ENCODE data around the gene GPER1. TPM values are rescaled to one million over a fixed set of nuclear protein-coding genes. Genes with fewer than 3 reads are reported as not detected.

GPER1 gene
- total RNA-seq, 4 donors from 2014 or later: 7.1 to 20.2 (median 7.8) TPM

DNA sequence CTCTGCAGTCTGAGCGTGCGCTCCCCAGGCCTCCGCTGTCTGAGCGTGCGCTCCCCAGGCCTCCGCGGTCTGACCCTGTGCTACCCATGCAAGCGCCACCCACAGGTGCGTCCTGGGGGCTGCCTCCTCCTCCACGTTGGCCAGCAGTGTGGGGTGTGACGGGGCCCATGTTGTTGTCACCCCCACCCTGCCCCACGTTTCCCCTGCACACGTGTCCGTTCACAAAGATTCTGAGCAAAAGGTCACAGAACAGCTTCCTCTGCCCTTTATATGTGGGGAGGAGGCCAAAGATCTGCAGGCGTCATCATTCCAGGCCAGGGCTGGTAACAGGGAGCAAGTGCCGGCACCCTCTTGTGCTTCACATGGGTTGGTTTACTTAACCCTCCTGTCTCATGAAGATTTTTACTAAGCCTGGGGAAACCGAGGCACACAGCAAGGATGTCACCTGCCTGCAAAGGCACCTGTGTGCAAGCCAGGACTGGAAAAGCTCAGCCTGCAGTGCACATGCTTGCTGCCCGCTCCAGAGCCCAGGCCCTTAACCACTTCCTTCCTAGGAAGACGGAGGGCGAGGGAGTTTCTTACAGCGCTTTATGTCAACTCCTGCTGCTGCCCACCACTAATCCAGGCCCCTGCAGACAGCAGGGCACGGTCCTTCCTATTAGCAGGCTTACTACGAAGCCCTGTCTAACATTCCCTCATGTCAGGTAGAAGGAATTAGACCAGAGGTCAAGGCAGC is 38.7 kb upstream of the GPER1 start:
- 79 to 80% methylated on average over 1 to 5 of the region's 23 CpGs for WGBS, 2 donors (ENCODE audit: low coverage in 1 of 2)
- no peaks in the 10 kb centered on the region for H3K27me3 ChIP-seq
- H3K4me1 ChIP-seq: peaks cover 0 to 95% (median 48%) of the 10 kb centered on the region in 3 donors
- no peaks in the 10 kb centered on the region for H3K36me3 ChIP-seq
- no peak overlapping the region for H3K4me3 ChIP-seq
- TF ChIP-seq, protein P1, sequence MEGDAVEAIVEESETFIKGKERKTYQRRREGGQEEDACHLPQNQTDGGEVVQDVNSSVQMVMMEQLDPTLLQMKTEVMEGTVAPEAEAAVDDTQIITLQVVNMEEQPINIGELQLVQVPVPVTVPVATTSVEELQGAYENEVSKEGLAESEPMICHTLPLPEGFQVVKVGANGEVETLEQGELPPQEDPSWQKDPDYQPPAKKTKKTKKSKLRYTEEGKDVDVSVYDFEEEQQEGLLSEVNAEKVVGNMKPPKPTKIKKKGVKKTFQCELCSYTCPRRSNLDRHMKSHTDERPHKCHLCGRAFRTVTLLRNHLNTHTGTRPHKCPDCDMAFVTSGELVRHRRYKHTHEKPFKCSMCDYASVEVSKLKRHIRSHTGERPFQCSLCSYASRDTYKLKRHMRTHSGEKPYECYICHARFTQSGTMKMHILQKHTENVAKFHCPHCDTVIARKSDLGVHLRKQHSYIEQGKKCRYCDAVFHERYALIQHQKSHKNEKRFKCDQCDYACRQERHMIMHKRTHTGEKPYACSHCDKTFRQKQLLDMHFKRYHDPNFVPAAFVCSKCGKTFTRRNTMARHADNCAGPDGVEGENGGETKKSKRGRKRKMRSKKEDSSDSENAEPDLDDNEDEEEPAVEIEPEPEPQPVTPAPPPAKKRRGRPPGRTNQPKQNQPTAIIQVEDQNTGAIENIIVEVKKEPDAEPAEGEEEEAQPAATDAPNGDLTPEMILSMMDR (IDR thresholded peaks at IDR 0.05): no peak
- TF ChIP-seq EP300 (IDR thresholded peaks at IDR 0.05) (no peak), POLR2A (IDR thresholded peaks at IDR 0.05) (no peak)
- H3K9me3 ChIP-seq: no peaks in the 10 kb centered on the region
- ATAC-seq: no peak
- peak overlapping the region in 3 of 4 donors; percentile 46 to 60 (median 49) for H3K27ac ChIP-seq

DNA sequence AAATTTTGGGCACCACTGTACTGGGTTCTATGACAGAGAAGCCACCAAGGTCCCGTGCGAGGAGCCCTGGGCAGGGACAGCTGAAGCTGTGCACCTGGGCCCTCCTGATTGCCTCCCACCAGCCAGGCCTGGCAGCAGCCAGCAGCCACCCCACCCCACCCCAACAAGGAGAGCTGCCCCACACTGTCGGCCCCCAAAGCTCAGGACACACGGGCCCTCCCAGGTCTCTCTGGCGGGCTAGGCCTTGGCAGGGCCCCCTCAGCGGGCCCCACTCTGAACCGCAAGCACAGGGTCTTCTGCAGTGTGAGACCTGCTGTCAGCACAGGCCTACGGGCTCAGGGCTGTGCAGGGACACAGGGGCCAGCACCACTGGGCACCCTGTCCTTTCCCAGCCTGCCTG is 38.1 kb upstream of the GPER1 start:
- no peak overlapping the region for H3K4me3 ChIP-seq
- TF ChIP-seq, protein P1 (IDR thresholded peaks at IDR 0.05): no peak
- no peak for TF ChIP-seq EP300 (IDR thresholded peaks at IDR 0.05)
- TF ChIP-seq POLR2A (IDR thresholded peaks at IDR 0.05): no peak
- TF ChIP-seq POLR2AphosphoS5 (IDR thresholded peaks at IDR 0.05): no peak
- peak overlapping the region in 3 of 4 donors; percentile 46 to 60 (median 49) for H3K27ac ChIP-seq
- no peaks in the 10 kb centered on the region for H3K9me3 ChIP-seq
- WGBS, 2 donors (ENCODE audit: low coverage in 1 of 2): no CpG with 5 or more reads among the region's 8 CpGs
- peaks cover 0 to 100% (median 54%) of the 10 kb centered on the region in 3 donors for H3K4me1 ChIP-seq
- no peaks in the 10 kb centered on the region for H3K27me3 ChIP-seq
- ATAC-seq: no peak
- H3K36me3 ChIP-seq: no peaks in the 10 kb centered on the region

DNA sequence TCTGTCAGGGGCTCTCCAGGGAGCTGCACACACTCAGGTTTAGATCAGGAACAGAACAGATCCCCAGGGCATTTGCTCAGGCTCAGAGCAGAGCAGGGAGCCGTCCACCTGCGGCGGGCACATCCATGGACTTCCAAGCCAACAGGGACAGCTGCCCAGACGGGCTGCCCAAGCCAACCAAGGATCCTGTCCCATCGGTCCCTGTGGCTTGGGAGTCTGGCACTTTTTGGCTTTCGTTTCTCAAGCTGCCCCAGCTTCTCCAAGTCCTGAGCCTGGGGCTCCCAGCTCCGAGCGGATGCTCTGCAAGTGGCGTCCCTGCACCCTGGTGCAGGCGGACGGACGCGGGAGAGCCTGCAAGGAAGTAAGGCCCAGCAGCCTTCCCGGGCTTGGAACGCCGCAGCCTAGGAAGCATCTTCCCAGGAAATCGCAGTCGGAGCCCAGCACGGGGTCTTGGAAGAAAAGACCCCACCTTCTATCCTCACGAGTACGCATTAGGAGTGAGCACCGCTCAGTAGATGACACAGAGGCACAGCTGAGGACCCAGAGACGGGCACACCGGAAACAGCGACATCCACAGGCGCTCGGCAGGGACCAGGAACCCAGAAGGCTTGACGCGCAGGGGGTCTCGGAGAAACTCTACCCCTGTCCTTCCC is 37.5 kb upstream of the GPER1 start:
- Histone ChIP-seq H3K27me3 (no peaks in the 10 kb centered on the region), H3K4me1 (peaks cover 0 to 100% (median 54%) of the 10 kb centered on the region in 3 donors), H3K4me3 (no peak overlapping the region), H3K9me3 (no peaks in the 10 kb centered on the region), H3K27ac (peak overlapping the region in 3 of 4 donors; percentile 76 to 79 (median 79)), H3K36me3 (no peaks in the 10 kb centered on the region)
- ATAC-seq: no peak
- 93% methylated on average over 3 of the region's 30 CpGs; no CpG with 5 or more reads in 1 of the 2 donors for WGBS, 2 donors (ENCODE audit: low coverage in 1 of 2)
- TF ChIP-seq EP300 (IDR thresholded peaks at IDR 0.05): no peak
- no peak for TF ChIP-seq POLR2A (IDR thresholded peaks at IDR 0.05)
- TF ChIP-seq POLR2AphosphoS5 (IDR thresholded peaks at IDR 0.05): no peak
- TF ChIP-seq, protein P1 (IDR thresholded peaks at IDR 0.05): no peak

DNA sequence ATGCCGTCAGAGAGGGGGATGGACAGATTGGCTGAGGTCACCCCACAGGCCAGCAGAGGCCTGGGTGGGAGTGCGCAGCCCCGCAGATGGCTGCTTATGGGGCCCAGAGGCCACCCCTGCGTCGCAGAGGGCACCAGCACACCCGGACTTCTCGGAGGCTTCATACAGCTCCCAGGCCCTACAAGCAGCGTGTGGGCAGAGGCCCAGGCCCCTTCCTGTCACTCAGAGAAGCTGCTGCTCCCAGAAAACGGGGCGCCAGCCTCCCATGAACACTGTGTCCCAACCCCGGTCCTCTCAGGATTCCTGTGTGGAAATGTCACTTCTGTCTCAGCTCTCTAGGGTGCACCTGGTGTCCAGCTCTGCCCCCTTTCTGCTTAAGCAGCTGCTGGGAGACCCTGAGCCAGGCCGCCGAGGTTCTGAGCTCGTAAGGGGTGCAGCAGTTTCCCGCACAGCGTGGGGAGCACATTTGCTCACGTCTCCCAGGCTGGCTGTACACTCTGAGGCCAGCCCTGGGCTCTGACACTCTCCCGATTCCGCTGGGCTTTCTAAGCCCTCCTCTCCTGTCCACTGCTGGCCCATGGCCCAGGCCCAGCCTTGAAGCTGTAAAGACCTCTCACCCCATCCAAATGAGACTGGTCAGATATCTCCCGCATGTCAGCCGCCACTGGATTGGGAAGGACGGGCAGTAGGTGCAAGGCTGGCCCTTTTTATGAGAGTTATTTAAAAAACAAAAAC is 36.8 kb upstream of the GPER1 start:
- peak overlapping the region in 3 of 4 donors; percentile 76 to 79 (median 79) for H3K27ac ChIP-seq
- H3K4me3 ChIP-seq: no peak overlapping the region
- no CpG with 5 or more reads among the region's 22 CpGs for WGBS, 2 donors (ENCODE audit: low coverage in 1 of 2)
- ATAC-seq: no peak
- no peaks in the 10 kb centered on the region for H3K27me3 ChIP-seq
- H3K4me1 ChIP-seq: peaks cover 0 to 100% (median 56%) of the 10 kb centered on the region in 3 donors
- H3K36me3 ChIP-seq: no peaks in the 10 kb centered on the region
- TF ChIP-seq POLR2A (IDR thresholded peaks at IDR 0.05) (no peak), EP300 (IDR thresholded peaks at IDR 0.05) (no peak), POLR2AphosphoS5 (IDR thresholded peaks at IDR 0.05) (no peak)
- TF ChIP-seq, protein P1 (IDR thresholded peaks at IDR 0.05): no peak
- H3K9me3 ChIP-seq: no peaks in the 10 kb centered on the region
